Right atrium auricular region (tissue), 2 donors: ENCODE data around the gene DOCK2. TPM values are rescaled to one million over a fixed set of nuclear protein-coding genes. Genes with fewer than 3 reads are reported as not detected.

ENCODE experiments used
- DNase-seq: peaks from one replicate; pipeline ENCODE4 v3.0.0-alpha.2; 2019; ENCODE audit warnings: low spot score
- H3K27ac ChIP-seq, 2 donors: fragments of 200-600 bp; sonication (generic); 1 replicate in 1 of 2; 2 replicates in 1 of 2; pipeline ENCODE4 v1.5.1; 2016 to 2019
- H3K27me3 ChIP-seq, 2 donors: fragments of 200-600 bp; sonication (generic); one replicate each; pipeline versions ENCODE4 v1.5.1 to v1.6.0; 2017 to 2019
- H3K36me3 ChIP-seq: fragments of 200-600 bp; sonication (generic); one replicate; pipeline ENCODE4 v1.5.1; 2016
- H3K4me1 ChIP-seq, 2 donors: fragments of 200-600 bp; sonication (generic); one replicate each; pipeline versions ENCODE4 v1.5.1 to v1.6.0; 2017 to 2019
- H3K4me3 ChIP-seq, 2 donors: fragments of 200-600 bp; sonication (generic); 1 replicate in 1 of 2; 2 replicates in 1 of 2; pipeline ENCODE4 v1.5.1; 2017 to 2019; ENCODE audit warnings: mild to moderate bottlenecking in 1 of 2, moderate library complexity in 1 of 2
- H3K9me3 ChIP-seq, 2 donors: fragments of 200-600 bp; sonication (generic); one replicate each; pipeline ENCODE4 v1.5.1; 2019
- total RNA-seq, 2 donors: library from RNA; depleted of rRNA; stranded (reverse); fragments of >200 nt; gene quantifications; one replicate each; pipeline ENCODE4 v1.1.0, GENCODE V29; 2016
- TF ChIP-seq, protein P1 (sequence below), 2 donors: fragments of 200-600 bp; sonication (generic); IDR thresholded peaks; one replicate each; pipeline ENCODE4 v1.5.1; 2019; ENCODE audit warnings: antibody characterized with exemption in 2 of 2

Gene DOCK2
- total RNA-seq, 2 donors from 2014 or later = 3.7 to 5.4 TPM

DNA sequence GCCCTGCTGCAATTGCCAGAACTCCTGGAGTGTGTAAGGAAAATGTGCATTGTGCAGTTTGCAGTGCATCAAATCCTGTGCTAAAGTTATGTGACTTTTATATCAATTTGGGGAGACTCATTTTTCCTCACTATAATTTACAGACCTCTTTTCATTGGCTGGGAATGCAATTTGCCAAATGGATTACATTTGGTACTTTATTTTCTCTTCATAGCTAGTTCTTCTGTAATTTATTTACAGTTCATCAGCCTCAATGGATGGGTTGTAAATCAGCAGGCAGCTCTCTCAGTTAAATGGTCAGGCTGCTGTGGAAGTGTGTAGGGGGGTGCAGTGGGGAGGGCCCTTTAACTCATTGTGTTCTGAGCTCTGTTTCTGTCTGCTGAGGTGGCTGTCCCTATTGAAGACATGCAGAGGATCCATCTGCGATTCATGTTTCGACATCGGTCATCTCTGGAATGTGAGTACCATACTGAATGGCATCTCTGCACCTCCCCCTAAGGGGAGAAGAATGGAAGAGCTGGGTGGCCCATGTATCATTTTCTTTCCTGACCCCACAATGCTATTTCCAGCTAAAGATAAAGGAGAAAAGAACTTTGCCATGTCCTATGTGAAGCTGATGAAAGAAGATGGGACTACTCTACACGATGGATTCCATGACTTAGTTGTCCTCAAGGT is 74.6 kb downstream of the DOCK2 start:
- H3K4me1 ChIP-seq = no peaks in the 10 kb centered on the region
- DNase-seq = no peak
- no peaks in the 10 kb centered on the region for H3K9me3 ChIP-seq
- H3K27me3 ChIP-seq = no peaks in the 10 kb centered on the region
- no peaks in the 10 kb centered on the region for H3K36me3 ChIP-seq
- no peak overlapping the region for H3K4me3 ChIP-seq
- TF ChIP-seq, protein P1, sequence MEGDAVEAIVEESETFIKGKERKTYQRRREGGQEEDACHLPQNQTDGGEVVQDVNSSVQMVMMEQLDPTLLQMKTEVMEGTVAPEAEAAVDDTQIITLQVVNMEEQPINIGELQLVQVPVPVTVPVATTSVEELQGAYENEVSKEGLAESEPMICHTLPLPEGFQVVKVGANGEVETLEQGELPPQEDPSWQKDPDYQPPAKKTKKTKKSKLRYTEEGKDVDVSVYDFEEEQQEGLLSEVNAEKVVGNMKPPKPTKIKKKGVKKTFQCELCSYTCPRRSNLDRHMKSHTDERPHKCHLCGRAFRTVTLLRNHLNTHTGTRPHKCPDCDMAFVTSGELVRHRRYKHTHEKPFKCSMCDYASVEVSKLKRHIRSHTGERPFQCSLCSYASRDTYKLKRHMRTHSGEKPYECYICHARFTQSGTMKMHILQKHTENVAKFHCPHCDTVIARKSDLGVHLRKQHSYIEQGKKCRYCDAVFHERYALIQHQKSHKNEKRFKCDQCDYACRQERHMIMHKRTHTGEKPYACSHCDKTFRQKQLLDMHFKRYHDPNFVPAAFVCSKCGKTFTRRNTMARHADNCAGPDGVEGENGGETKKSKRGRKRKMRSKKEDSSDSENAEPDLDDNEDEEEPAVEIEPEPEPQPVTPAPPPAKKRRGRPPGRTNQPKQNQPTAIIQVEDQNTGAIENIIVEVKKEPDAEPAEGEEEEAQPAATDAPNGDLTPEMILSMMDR (IDR thresholded peaks at IDR 0.05) = no peak
- H3K27ac ChIP-seq = no peak overlapping the region

DNA sequence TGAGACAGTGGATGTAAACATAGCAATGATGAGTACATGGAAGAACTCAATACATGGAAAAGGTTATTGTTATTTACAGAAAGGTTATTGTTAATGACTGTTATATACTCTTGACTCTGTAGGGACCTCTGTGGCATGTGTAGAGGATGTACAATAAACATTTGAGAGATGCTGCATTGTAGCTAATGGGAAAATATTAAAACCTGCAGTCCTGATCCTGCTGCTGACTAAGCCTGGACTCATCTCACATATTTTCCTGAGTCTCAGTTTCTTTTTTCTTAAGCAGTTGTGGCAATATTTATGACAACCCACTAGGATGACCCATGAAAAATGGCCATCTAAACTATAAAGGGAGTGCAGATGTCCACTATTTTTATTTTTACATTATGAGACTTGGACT is 75.4 kb downstream of the DOCK2 start:
- H3K4me1 ChIP-seq = no peaks in the 10 kb centered on the region
- no peak for DNase-seq
- H3K27me3 ChIP-seq = no peaks in the 10 kb centered on the region
- no peaks in the 10 kb centered on the region for H3K36me3 ChIP-seq
- no peaks in the 10 kb centered on the region for H3K9me3 ChIP-seq
- TF ChIP-seq, protein P1 (IDR thresholded peaks at IDR 0.05) = no peak
- H3K4me3 ChIP-seq = no peak overlapping the region
- H3K27ac ChIP-seq = no peak overlapping the region

DNA sequence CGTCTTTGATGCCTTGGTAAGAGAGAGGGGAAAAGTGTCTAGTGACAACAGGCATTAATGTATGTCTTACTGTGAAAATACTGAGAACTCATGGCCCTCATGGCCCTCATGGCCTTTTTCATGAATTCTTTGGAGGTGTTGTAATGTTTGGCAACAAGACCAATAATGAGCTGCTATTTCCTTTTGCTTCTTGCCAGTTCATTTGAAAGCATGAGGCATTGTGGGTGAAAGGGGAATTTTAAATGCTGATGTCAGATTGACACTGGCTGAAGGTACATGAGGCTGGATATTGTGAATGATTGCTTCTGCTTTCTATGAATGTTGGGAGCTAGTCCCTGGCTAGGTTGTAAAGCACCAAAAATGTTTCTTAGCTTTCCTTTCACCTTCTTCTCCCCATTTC is 79.2 kb downstream of the DOCK2 start:
- DNase-seq = no peak
- Histone ChIP-seq H3K27me3 (no peaks in the 10 kb centered on the region), H3K4me1 (no peaks in the 10 kb centered on the region), H3K9me3 (no peaks in the 10 kb centered on the region), H3K27ac (no peak overlapping the region), H3K36me3 (no peaks in the 10 kb centered on the region), H3K4me3 (no peak overlapping the region)
- TF ChIP-seq, protein P1 (IDR thresholded peaks at IDR 0.05) = no peak

DNA sequence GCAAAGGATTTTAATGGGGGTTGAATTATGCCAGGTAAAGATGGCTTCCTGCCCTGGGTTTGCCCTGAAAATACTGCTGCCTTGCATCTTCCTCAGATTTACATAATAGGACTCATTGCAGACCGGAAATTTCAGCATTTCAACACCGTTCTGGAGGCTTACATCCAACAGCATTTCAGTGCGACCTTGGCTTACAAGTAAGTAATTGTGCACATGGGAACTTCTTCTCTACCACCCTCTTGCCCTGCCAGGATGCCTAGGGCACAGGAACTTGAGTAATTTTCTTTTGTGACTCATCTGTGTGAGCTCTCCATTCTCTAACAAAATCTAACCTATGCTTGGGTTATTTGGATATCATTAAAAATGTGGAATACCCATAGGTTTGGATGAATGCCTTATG is 80.2 kb downstream of the DOCK2 start:
- Histone ChIP-seq H3K4me1 (no peaks in the 10 kb centered on the region), H3K27me3 (no peaks in the 10 kb centered on the region), H3K9me3 (no peaks in the 10 kb centered on the region), H3K36me3 (no peaks in the 10 kb centered on the region), H3K27ac (no peak overlapping the region), H3K4me3 (no peak overlapping the region)
- TF ChIP-seq, protein P1 (IDR thresholded peaks at IDR 0.05) = no peak
- no peak for DNase-seq

DNA sequence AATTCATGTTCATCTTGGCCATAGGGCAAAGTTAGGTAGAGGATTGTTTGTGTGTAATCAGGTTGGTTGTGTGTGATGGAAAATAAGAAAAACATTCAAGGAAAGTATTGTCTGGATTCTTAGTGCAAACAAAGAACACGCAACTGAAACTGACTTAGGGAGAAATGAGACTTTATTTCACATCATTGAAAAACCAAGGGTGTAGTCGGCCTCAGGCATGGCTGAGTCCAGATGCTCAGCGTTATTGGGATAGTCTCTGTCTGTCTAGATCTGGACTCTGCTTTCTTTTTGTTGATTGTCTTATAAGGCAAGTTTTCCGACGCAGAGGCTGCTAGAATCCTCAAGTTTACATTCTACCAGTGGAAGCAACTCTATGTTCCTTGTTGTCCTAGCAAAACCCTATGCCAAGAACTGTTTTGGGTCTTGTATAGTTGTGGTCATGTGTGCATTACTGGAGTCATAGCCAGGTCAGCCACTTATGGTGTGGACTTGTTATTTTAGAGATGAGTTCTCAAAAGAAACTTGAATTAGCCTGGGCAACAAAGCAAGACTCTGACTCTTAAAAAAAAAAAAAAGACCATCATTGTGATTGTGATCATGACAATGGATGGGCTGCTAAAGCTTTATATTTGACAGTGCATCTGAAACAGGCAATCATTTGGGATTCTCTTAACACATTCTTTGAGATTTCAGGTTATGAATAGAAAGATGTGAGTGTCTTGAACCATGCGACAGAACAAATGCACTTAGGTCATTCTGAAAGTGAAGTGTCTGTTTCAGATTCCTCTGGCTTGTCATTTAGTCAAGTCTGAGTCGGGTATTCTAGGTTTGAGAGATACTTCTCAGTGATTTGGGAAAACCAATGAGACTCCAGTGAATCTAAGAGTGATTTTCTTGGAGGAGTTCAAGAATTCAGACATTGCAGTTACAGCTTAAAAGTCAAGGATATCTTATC is 82.6 kb downstream of the DOCK2 start:
- Histone ChIP-seq H3K36me3 (no peaks in the 10 kb centered on the region), H3K4me3 (no peak overlapping the region), H3K27ac (no peak overlapping the region), H3K4me1 (no peaks in the 10 kb centered on the region), H3K27me3 (no peaks in the 10 kb centered on the region), H3K9me3 (no peaks in the 10 kb centered on the region)
- no peak for DNase-seq
- TF ChIP-seq, protein P1 (IDR thresholded peaks at IDR 0.05) = no peak
